Loucy (cell line): ENCODE results near the gene CDH5.

Experiments
- H2AFZ ChIP-seq: fragments of 200-600 bp; sonication (generic); 2 replicates; pipeline ENCODE4 v1.6.0; 2016; ENCODE audit warnings: antibody characterized with exemption, mild to moderate bottlenecking, low read length, moderate library complexity
- H3F3A ChIP-seq: fragments of 200-600 bp; 2 replicates; pipeline ENCODE4 v1.6.0; 2016; ENCODE audit warnings: antibody characterized with exemption, low read depth, mild to moderate bottlenecking
- H3K27me3 ChIP-seq: fragments of 200-600 bp; sonication (generic); 2 replicates; pipeline ENCODE4 v1.6.1; 2014; ENCODE audit warnings: low read length, mild to moderate bottlenecking; ENCODE audit not compliant: insufficient read depth, poor library complexity, severe bottlenecking
- H3K36me3 ChIP-seq: fragments of 200-600 bp; sonication (generic); 2 replicates; pipeline ENCODE4 v1.6.1; 2016; ENCODE audit warnings: low read length; ENCODE audit not compliant: insufficient read depth
- H3K4me1 ChIP-seq: fragments of 200-600 bp; sonication (generic); 2 replicates; pipeline ENCODE4 v1.5.1; 2014; ENCODE audit warnings: low read length, mild to moderate bottlenecking; ENCODE audit not compliant: insufficient read depth, poor library complexity, severe bottlenecking
- H3K4me2 ChIP-seq: fragments of 200-600 bp; sonication (generic); 2 replicates; pipeline ENCODE4 v1.6.0; 2014; ENCODE audit warnings: antibody characterized with exemption, low read length, low read depth, mild to moderate bottlenecking; ENCODE audit not compliant: poor library complexity, severe bottlenecking
- H3K4me3 ChIP-seq: fragments of 200-600 bp; sonication (generic); 2 replicates; pipeline ENCODE4 v1.5.1; 2014; ENCODE audit warnings: low read length, mild to moderate bottlenecking, mixed read lengths; ENCODE audit not compliant: poor library complexity, severe bottlenecking
- H3K79me2 ChIP-seq: fragments of 200-600 bp; sonication (generic); 2 replicates; pipeline ENCODE4 v1.6.1; 2014; ENCODE audit warnings: low read length; ENCODE audit not compliant: insufficient read depth
- H3K9ac ChIP-seq: fragments of 200-600 bp; sonication (generic); 2 replicates; pipeline ENCODE4 v1.6.0; 2014; ENCODE audit warnings: mild to moderate bottlenecking, low read depth, low read length, moderate library complexity; ENCODE audit not compliant: poor library complexity, severe bottlenecking
- H3K9me2 ChIP-seq: fragments of 200-600 bp; sonication (generic); replicated peaks from 2 replicates; pipeline ENCODE4 v1.6.1; 2016; ENCODE audit warnings: low read depth, low read length, mixed read lengths
- H3K9me3 ChIP-seq: fragments of 200-600 bp; sonication (generic); 2 replicates; pipeline ENCODE4 v1.6.1; 2014; ENCODE audit warnings: mild to moderate bottlenecking, antibody characterized with exemption, low read length, low read depth; ENCODE audit not compliant: insufficient read depth
- H4K20me1 ChIP-seq: fragments of 200-600 bp; sonication (generic); 2 replicates; pipeline ENCODE4 v1.6.0; 2014; ENCODE audit warnings: antibody characterized with exemption, low read length, mild to moderate bottlenecking; ENCODE audit not compliant: insufficient read depth, poor library complexity, severe bottlenecking
- EZH2phosphoT487 ChIP-seq: fragments of 200-600 bp; IDR thresholded peaks from 2 replicates; pipeline ENCODE4 v1.6.1; 2018; ENCODE audit warnings: antibody characterized with exemption, mild to moderate bottlenecking, moderate library complexity, borderline replicate concordance
- TF ChIP-seq, protein P1 (sequence below): fragments of 200-600 bp; sonication (generic); conservative IDR thresholded peaks from 2 replicates; pipeline ENCODE4 v1.5.1; 2014; ENCODE audit warnings: mild to moderate bottlenecking, antibody characterized with exemption, low read length

CDH5 gene

DNA sequence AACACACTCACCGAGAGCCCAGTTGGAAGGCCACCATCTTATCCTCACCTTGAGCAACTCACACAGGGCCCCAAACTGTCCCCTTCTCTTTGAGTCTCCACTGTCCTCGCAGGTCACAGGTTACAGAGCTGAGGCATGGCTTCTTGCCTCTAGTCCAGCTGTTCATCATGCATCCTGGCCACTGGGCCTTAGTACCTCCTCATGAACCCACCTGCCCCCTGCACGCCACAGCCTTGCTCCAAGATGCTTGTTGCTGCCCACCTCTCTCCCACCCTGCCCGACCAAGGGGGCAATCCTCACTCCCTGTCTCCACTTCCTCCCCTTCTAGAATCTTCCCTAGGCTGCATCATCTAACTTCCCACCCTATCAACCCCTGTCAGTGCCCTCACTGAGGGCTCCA lies 17.1 kb downstream of the CDH5 start:
- Histone ChIP-seq H3K36me3 (no peaks in the 10 kb centered on the region), H3K27me3 (no peaks in the 10 kb centered on the region), H3K9ac (no peak overlapping the region), H3K4me2 (no peak overlapping the region), H4K20me1 (no peaks in the 10 kb centered on the region), H3K4me3 (no peak overlapping the region), H3K9me2 (no peaks in the 10 kb centered on the region), H2AFZ (no peak overlapping the region), H3K9me3 (no peaks in the 10 kb centered on the region), H3F3A (no peaks in the 10 kb centered on the region), H3K79me2 (no peaks in the 10 kb centered on the region), H3K4me1 (no peaks in the 10 kb centered on the region)
- TF ChIP-seq EZH2phosphoT487: no peak
- TF ChIP-seq, protein P1, sequence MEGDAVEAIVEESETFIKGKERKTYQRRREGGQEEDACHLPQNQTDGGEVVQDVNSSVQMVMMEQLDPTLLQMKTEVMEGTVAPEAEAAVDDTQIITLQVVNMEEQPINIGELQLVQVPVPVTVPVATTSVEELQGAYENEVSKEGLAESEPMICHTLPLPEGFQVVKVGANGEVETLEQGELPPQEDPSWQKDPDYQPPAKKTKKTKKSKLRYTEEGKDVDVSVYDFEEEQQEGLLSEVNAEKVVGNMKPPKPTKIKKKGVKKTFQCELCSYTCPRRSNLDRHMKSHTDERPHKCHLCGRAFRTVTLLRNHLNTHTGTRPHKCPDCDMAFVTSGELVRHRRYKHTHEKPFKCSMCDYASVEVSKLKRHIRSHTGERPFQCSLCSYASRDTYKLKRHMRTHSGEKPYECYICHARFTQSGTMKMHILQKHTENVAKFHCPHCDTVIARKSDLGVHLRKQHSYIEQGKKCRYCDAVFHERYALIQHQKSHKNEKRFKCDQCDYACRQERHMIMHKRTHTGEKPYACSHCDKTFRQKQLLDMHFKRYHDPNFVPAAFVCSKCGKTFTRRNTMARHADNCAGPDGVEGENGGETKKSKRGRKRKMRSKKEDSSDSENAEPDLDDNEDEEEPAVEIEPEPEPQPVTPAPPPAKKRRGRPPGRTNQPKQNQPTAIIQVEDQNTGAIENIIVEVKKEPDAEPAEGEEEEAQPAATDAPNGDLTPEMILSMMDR: no peak

DNA sequence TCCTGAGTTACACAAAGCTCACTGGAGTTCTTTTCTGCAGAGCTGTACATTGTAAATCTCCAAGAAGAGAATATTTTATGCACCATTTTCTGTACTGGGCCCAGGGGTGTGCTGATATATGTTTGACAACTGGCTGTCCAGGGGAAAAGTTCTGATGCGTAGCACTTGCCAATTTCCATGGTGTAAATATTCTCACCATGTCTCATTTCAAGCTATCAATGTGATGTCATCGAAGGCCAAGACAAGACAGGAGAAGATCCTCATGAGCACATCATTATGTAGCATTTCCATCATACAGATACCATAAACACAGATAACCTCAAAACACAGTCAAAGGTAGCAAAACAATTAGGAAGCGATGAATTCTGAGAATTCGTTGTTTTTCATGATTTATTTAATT lies 18.9 kb downstream of the CDH5 start:
- Histone ChIP-seq H4K20me1 (no peaks in the 10 kb centered on the region), H3K4me1 (no peaks in the 10 kb centered on the region), H3K9ac (no peak overlapping the region), H3K27me3 (no peaks in the 10 kb centered on the region), H3K9me2 (no peaks in the 10 kb centered on the region), H3K4me2 (no peak overlapping the region), H2AFZ (no peak overlapping the region), H3K9me3 (no peaks in the 10 kb centered on the region), H3K79me2 (no peaks in the 10 kb centered on the region), H3K4me3 (no peak overlapping the region), H3K36me3 (no peaks in the 10 kb centered on the region), H3F3A (no peaks in the 10 kb centered on the region)
- no peak for TF ChIP-seq EZH2phosphoT487
- TF ChIP-seq, protein P1: no peak

DNA sequence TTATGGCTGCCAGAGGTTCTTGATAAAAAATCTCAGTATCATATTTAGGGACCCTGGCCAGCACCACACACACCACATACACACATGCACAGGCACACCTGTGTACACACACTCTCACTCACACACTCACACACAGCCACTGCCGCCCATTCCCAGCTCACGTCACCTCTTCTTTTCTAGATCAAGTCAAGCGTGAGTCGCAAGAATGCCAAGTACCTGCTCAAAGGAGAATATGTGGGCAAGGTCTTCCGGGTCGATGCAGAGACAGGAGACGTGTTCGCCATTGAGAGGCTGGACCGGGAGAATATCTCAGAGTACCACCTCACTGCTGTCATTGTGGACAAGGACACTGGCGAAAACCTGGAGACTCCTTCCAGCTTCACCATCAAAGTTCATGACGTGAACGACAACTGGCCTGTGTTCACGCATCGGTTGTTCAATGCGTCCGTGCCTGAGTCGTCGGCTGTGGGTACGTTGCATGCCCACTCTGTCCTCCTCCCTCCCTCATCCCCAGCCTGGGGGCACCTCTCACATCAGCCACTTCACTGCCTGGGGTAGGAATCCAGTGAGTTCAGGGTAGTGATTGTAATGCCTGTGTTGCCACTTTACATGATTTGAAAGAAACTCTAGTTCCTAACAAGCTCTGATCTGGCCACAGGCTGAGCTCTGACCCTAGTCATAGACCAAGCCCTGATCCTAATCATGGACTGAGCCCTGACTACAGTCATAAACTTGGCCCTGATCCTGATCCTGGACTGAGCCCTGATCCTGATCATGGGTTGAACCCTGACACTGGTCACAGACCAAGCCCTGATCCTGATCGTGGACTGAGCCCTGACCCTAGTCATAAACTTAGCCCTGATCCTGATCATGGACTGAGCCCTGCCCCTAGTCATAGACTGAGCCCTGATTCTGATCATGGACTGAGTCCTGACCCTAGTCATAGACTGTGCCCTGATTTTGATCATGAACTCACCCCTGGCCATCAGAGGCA lies 20.4 kb downstream of the CDH5 start:
- H3K4me3 ChIP-seq: no peak overlapping the region
- no peaks in the 10 kb centered on the region for H3K79me2 ChIP-seq
- no peak overlapping the region for H2AFZ ChIP-seq
- no peak overlapping the region for H3K4me2 ChIP-seq
- no peaks in the 10 kb centered on the region for H3K9me3 ChIP-seq
- no peaks in the 10 kb centered on the region for H3K9me2 ChIP-seq
- no peaks in the 10 kb centered on the region for H3K36me3 ChIP-seq
- no peak overlapping the region for H3K9ac ChIP-seq
- H4K20me1 ChIP-seq: no peaks in the 10 kb centered on the region
- no peaks in the 10 kb centered on the region for H3K27me3 ChIP-seq
- H3F3A ChIP-seq: no peaks in the 10 kb centered on the region
- TF ChIP-seq, protein P1: no peak
- no peak for TF ChIP-seq EZH2phosphoT487
- H3K4me1 ChIP-seq: no peaks in the 10 kb centered on the region
